Loucy (cell line): ENCODE measurements around the gene EFNA5.
"Not testable (repeated sequence)": the region's sequence is repeated elsewhere in the genome, so short reads cannot be mapped to it uniquely, and the experiment has no call there.

Experiments
- CTCF ChIP-seq: fragments of 200-600 bp; sonication (generic); conservative IDR thresholded peaks from 2 replicates; pipeline ENCODE4 v1.5.1; 2014; ENCODE audit warnings: mild to moderate bottlenecking, antibody characterized with exemption, low read length
- EZH2phosphoT487 ChIP-seq: fragments of 200-600 bp; IDR thresholded peaks from 2 replicates; pipeline ENCODE4 v1.6.1; 2018; ENCODE audit warnings: antibody characterized with exemption, mild to moderate bottlenecking, moderate library complexity, borderline replicate concordance

- TF ChIP-seq CTCF, EZH2phosphoT487: not testable (repeated sequence)
These were observed 218.9 kb downstream of the EFNA5 start for GRCh38 chr5:107451827-107452226.
